ENCODE data around the gene CPLANE2.
A peak's percentile ranks its signal among the peaks of the same experiment; 100 is the strongest.

The CPLANE2 gene

DNA sequence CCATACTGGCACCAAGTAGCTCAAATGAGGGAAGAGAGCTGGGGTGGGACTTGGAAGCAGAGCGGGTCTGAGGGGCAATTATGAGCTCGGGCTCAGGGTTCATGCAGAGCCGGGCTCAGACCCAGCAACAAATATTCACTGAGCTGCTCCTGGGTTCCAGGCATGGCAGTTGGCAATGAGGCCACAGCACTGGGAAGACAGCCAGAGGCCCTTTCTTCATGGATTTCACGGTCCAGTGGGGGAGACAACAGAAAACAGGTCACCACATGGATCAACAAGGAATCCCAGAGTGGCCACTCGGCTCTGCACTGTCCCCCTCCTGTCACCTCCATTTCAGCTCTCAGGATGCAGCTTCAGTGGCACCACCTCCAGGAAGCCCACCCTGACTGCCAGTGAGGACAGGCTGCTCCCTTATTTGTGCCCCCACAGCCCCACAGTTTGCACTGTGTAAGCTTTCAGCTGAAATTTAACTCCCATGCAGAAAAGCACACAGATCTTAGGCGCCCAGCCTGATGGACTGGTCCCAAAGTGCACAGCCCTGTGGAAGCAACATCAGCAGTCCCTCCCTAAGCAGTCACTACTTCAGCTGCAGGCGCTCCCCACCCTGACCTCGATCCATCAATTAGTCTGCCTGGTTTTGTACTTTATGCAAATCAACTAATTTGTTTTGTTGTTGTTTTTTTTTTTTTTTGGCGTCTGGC, 46.9 kb downstream of the CPLANE2 start:
- Histone ChIP-seq H3K27me3 (ENCODE audit: control insufficient read depth in 1 of 2, insufficient read depth in 2 of 2, low read length in 2 of 2) (no peaks in the 10 kb centered on the region), H3K9ac (ENCODE audit: low read length) (no peak overlapping the region), H3K27ac (ENCODE audit: low read depth, low read length) (no peak overlapping the region), H3K4me3 (ENCODE audit: low read depth in 1 of 2, low read length in 2 of 2) (no peak overlapping the region), H3K9me3 (ENCODE audit: low read length) (no peaks in the 10 kb centered on the region), H3K4me1 (ENCODE audit: insufficient read depth, low read length) (peaks cover 6% of the 10 kb centered on the region), H3K36me3 (ENCODE audit: insufficient read depth, low read length) (no peaks in the 10 kb centered on the region)

DNA sequence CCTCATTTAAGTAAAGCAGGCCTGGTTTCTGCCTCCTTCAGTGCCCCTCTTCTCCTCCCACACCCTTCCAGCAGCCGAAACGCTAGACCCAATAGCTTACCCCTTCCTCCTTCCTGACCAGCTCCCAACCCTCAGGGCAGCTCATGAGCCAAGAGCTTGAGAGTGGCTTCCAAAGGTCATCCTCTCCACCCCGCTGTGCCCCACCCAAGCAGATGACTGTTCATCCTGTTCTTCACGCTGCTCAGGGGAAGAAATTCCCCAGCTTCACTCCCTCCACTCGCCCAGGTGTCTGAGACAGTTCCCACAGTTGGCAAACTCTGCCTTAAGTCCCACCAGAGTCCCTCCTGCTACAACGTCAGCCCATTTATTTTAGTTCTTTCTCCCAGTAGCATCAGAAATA, 48.0 kb downstream of the CPLANE2 start:
- Histone ChIP-seq H3K9ac (ENCODE audit: low read length) (no peak overlapping the region), H3K27ac (ENCODE audit: low read depth, low read length) (no peak overlapping the region), H3K36me3 (ENCODE audit: insufficient read depth, low read length) (no peaks in the 10 kb centered on the region), H3K4me1 (ENCODE audit: insufficient read depth, low read length) (peaks cover 6% of the 10 kb centered on the region), H3K4me3 (ENCODE audit: low read depth in 1 of 2, low read length in 2 of 2) (no peak overlapping the region), H3K27me3 (ENCODE audit: control insufficient read depth in 1 of 2, insufficient read depth in 2 of 2, low read length in 2 of 2) (no peaks in the 10 kb centered on the region), H3K9me3 (ENCODE audit: low read length) (no peaks in the 10 kb centered on the region)

DNA sequence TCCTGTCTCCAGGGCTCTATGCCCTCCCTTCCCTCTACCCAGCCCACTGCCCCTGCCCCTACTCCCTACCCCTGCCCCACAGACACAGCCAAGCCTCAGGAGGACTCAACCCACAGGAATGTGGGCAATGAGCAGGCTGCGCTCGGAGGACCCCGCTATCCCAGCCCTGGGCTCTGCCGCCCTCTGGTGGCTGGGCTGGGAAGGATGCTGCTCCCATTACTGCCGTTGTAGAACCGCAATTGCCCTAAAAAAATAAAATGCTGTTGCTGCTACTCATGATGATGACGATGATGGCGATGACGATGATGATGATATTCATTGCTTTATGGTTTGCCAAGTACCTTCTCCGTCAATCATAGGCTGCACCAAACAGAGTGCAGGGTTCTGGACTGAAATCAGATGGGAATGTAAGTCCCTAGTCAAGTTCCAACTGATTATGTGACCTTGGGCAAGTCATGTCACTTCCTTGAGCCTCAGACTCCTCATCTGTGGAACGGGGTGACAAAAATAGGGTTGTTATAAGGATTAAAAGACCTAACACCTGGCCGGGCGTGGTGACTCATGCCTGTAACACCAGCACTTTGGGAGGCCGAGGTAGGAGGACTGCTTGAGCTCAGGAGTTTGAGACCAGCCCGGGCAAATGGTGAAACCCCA, 49.1 kb downstream of the CPLANE2 start:
- no peaks in the 10 kb centered on the region for H3K9me3 ChIP-seq (ENCODE audit: low read length)
- peaks cover 6% of the 10 kb centered on the region for H3K4me1 ChIP-seq (ENCODE audit: insufficient read depth, low read length)
- no peaks in the 10 kb centered on the region for H3K36me3 ChIP-seq (ENCODE audit: insufficient read depth, low read length)
- no peak overlapping the region for H3K27ac ChIP-seq (ENCODE audit: low read depth, low read length)
- H3K27me3 ChIP-seq (ENCODE audit: control insufficient read depth in 1 of 2, insufficient read depth in 2 of 2, low read length in 2 of 2), result no peaks in the 10 kb centered on the region
- H3K4me3 ChIP-seq (ENCODE audit: low read depth in 1 of 2, low read length in 2 of 2), result no peak overlapping the region
- no peak overlapping the region for H3K9ac ChIP-seq (ENCODE audit: low read length)

DNA sequence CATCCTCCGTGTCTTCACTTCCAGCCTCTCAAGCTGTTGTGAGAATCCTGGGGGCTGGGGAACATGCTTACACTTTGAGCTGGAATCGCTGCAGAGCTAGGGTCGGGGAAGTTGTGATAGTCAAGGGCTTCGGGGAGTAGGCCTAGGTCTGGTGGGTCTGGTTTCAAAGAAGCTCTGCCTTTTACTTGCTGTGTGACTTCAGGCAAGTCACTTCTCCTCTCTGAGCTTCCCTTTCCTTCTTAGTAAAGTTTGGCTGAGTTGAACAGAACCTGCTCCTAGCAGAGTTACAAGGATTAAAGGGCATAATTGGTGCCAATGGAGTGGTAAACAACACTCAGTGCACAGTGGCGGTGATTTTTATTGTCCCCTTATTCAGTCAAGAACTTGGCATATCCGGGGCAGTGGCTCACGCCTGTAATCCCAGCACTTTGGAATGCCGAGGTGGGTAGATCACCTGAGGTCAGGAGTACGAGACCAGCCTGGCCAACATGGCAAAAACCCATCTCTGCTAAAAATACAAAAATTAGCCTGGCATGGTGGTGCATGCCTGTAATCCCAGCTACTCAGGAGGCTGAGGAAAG, 50.2 kb downstream of the CPLANE2 start:
- H3K9ac ChIP-seq (ENCODE audit: low read length), result no peak overlapping the region
- no peak overlapping the region for H3K27ac ChIP-seq (ENCODE audit: low read depth, low read length)
- H3K27me3 ChIP-seq (ENCODE audit: control insufficient read depth in 1 of 2, insufficient read depth in 2 of 2, low read length in 2 of 2), result no peaks in the 10 kb centered on the region
- H3K4me1 ChIP-seq (ENCODE audit: insufficient read depth, low read length), result peaks cover 15% of the 10 kb centered on the region
- no peaks in the 10 kb centered on the region for H3K36me3 ChIP-seq (ENCODE audit: insufficient read depth, low read length)
- H3K4me3 ChIP-seq (ENCODE audit: low read depth in 1 of 2, low read length in 2 of 2), result no peak overlapping the region
- no peaks in the 10 kb centered on the region for H3K9me3 ChIP-seq (ENCODE audit: low read length)

DNA sequence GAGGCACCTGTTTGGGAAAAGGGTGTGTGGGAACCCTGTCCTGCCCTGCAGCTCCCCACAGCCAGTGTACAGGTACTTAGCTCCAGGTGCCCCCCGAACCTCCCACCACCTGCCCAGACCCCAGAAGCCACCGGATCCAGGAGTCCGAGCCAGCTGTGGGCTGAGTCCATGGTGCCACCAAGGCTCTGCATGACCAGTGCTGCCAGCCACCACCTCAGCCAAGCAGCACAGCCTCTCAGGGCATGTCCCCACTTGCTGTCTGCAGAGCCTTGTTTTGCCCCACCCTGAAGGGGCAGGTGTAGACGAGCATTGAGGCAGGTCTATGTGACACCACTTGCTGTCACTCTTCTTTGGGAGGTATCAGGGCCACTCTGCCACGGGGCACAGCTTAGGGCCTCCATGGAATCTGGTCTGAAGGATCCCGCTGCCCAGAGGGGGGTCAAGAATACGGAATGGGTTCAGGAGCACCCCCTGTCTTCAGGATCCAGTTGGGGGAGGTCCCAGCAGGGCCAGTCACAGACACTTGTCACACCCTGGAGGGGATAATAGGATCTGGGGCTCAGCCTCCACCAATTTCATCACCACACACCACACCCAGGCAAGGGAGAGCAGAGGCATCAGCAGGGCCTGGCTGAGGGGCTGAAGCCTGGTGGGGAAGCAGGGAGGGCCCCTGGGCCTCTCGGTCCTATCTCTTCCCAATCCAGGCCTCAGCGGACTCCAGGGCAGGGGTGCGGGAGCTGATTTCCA, 52.3 kb downstream of the CPLANE2 start:
- H3K36me3 ChIP-seq (ENCODE audit: insufficient read depth, low read length), result no peaks in the 10 kb centered on the region
- no peaks in the 10 kb centered on the region for H3K9me3 ChIP-seq (ENCODE audit: low read length)
- H3K27ac ChIP-seq (ENCODE audit: low read depth, low read length), result no peak overlapping the region
- H3K4me3 ChIP-seq (ENCODE audit: low read depth in 1 of 2, low read length in 2 of 2), result no peak overlapping the region
- H3K4me1 ChIP-seq (ENCODE audit: insufficient read depth, low read length), result peaks cover 26% of the 10 kb centered on the region
- H3K27me3 ChIP-seq (ENCODE audit: control insufficient read depth in 1 of 2, insufficient read depth in 2 of 2, low read length in 2 of 2), result no peaks in the 10 kb centered on the region
- no peak overlapping the region for H3K9ac ChIP-seq (ENCODE audit: low read length)

DNA sequence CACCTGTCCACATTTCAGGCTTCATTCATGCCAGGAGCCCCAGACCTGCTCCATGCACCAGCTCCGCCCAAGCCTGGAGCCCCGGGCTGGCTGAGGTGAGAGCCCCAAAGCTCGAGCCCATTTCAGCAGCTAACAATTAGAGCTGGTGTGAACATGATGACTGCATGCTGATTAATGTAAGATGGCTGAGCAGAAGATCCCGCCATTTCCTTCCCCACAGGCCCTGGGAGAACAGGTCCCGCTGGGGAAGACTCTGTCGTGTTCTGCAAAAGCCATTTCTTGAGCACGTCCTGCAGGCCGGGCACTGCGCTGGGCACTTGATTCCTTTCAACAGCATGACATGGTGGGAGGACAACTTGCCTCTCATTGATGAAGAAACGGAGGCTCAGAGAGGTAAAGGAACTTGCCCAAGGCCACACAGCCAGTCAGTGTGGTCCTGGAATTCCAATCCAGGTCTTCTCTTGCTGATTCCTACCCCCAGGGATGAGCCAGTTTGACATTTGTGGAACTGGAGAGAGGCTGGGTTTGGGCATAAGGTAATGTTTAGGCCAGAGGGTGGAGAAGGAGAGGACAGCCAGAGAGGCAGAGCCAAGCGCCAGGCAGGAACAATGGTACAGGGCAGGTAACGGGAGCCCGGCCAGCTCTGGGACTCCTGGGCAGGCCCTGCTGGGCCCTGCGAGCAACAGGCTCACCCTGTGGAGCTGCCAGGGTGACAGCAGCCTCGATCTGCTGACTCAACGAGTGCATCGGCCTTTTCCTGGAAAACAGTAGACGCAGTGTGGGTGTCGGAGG, 53.0 kb downstream of the CPLANE2 start:
- Histone ChIP-seq H3K9me3 (ENCODE audit: low read length) (no peaks in the 10 kb centered on the region), H3K27ac (ENCODE audit: low read depth, low read length) (no peak overlapping the region), H3K27me3 (ENCODE audit: control insufficient read depth in 1 of 2, insufficient read depth in 2 of 2, low read length in 2 of 2) (no peaks in the 10 kb centered on the region), H3K4me1 (ENCODE audit: insufficient read depth, low read length) (peaks cover 30% of the 10 kb centered on the region), H3K36me3 (ENCODE audit: insufficient read depth, low read length) (no peaks in the 10 kb centered on the region), H3K4me3 (ENCODE audit: low read depth in 1 of 2, low read length in 2 of 2) (no peak overlapping the region), H3K9ac (ENCODE audit: low read length) (no peak overlapping the region)

DNA sequence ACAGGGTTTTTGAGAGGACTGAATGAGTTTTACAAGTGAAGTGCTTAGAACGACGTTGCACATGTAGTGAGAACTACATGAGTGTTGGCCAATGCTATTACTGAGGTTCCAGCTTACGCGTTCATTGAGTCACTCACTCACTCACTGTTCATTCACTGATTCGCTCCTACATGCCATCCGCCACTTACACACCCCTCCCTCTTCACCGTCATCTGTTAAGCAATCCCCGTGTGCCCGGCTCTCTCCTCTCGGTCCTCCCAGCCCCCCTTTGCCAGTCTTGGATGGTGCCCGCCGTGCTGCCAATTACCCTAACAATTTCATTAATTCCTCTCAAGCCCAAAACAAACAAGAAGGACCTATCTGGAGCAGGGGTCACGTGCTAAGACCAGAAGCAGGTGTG, 53.8 kb downstream of the CPLANE2 start:
- H3K36me3 ChIP-seq (ENCODE audit: insufficient read depth, low read length), result no peaks in the 10 kb centered on the region
- H3K4me1 ChIP-seq (ENCODE audit: insufficient read depth, low read length), result peaks cover 37% of the 10 kb centered on the region
- H3K9ac ChIP-seq (ENCODE audit: low read length), result no peak overlapping the region
- no peaks in the 10 kb centered on the region for H3K9me3 ChIP-seq (ENCODE audit: low read length)
- no peak overlapping the region for H3K27ac ChIP-seq (ENCODE audit: low read depth, low read length)
- H3K27me3 ChIP-seq (ENCODE audit: control insufficient read depth in 1 of 2, insufficient read depth in 2 of 2, low read length in 2 of 2), result no peaks in the 10 kb centered on the region
- no peak overlapping the region for H3K4me3 ChIP-seq (ENCODE audit: low read depth in 1 of 2, low read length in 2 of 2)

DNA sequence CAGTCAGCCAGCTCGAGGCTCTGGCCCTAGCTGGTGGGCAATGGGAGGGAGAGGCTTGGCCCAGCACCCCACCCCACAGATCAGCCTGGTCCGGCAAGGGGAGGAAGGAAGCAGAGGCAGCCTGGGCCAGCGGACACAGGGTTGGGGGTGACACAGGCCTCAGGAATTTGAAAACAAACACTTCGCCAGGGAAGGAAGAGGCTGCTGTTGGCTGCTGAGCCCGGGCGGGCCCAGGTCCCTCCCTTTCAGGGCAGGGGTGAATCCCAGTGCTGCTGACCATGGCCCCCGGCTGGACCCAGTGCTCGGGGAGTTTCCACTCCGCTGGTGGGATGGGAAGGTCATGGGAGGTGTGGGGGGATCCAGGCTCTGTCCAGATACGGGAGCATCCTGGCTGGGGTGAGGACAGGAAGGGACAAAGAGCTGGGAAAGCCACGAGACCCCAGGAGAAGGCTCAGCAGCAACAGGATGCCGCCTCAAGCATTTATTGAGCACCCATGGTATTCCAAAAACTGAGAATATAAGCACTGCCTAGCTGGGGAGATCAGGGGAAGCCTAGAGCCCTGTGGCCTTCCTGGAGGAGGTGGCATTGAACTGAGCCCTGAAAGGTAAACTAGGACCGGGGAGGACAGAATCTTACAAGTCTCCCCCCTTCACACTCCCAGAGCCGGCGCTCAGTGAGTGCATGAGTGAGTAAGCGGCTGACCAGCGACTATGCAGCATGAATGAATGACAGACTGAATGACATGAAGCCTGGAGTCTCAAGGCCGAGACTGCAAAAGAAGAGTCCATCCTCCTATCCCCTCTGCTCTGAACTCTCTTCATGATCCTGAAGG, 54.9 kb downstream of the CPLANE2 start:
- H3K4me1 ChIP-seq (ENCODE audit: insufficient read depth, low read length), result peaks cover 41% of the 10 kb centered on the region
- no peaks in the 10 kb centered on the region for H3K27me3 ChIP-seq (ENCODE audit: control insufficient read depth in 1 of 2, insufficient read depth in 2 of 2, low read length in 2 of 2)
- H3K36me3 ChIP-seq (ENCODE audit: insufficient read depth, low read length), result no peaks in the 10 kb centered on the region
- H3K9me3 ChIP-seq (ENCODE audit: low read length), result no peaks in the 10 kb centered on the region
- no peak overlapping the region for H3K4me3 ChIP-seq (ENCODE audit: low read depth in 1 of 2, low read length in 2 of 2)
- H3K27ac ChIP-seq (ENCODE audit: low read depth, low read length), result peak overlapping the region; percentile 68
- peak overlapping the region; percentile 19 for H3K9ac ChIP-seq (ENCODE audit: low read length)

All from muscle layer of colon (tissue), 2 donors.